Right cardiac atrium (tissue), 5 donors: ENCODE results near the gene ZBTB38. TPM values are rescaled to one million over a fixed set of nuclear protein-coding genes. Genes with fewer than 3 reads are reported as not detected.

Source experiments
- ATAC-seq, 2 donors: fragments of 200-7000 bp; cut with Tn5 transposase; one replicate each; pipeline versions ENCODE4 v1.8.0 to v1.9.1; 2020; ENCODE audit warnings: moderate library complexity in 2 of 2, mild to moderate bottlenecking in 1 of 2
- DNase-seq, 3 donors: peaks; one replicate each; pipeline ENCODE4 v3.0.0-alpha.2; 2020
- H3K27ac ChIP-seq: one replicate; pipeline ENCODE4 v1.5.1; 2013; ENCODE audit warnings: mild to moderate bottlenecking, low read length, control low read depth, moderate library complexity
- H3K27me3 ChIP-seq: one replicate; pipeline ENCODE4 v1.6.1; 2013; ENCODE audit not compliant: control insufficient read depth, insufficient read depth
- H3K4me1 ChIP-seq: one replicate; pipeline ENCODE4 v1.6.1; 2013; ENCODE audit warnings: low read length; ENCODE audit not compliant: control insufficient read depth, insufficient read depth
- H3K4me3 ChIP-seq: one replicate; pipeline ENCODE4 v1.5.1; 2013; ENCODE audit warnings: low read length, control low read depth
- H3K9me3 ChIP-seq: one replicate; pipeline ENCODE4 v1.6.1; 2013; ENCODE audit warnings: low read length; ENCODE audit not compliant: control insufficient read depth
- WGBS: extraction: QIAGEN DNeasy Blood & Tissue Kit; methylation state at CpG from one replicate; pipeline ENCODE4 v1.1.7; 2013; 5-methylcytosine and 5-hydroxymethylcytosine counted together
- intact Hi-C, 4 donors: fragments of 100-400 bp; cut with DNase I; formaldehyde crosslinking; loops; one replicate each; pipeline versions ENCODE4 v1.11.0 to v1.14.0; 2022 to 2023
- polyA plus RNA-seq: library from polyadenylated mRNA; stranded (reverse); fragments of 200-250 nt; gene quantifications from one replicate; pipeline ENCODE4 v1.2.3, GENCODE V29; 2013
- total RNA-seq, 4 donors: library from RNA; stranded (reverse); fragmentation: NEBNext Ultra II Directional; extraction: Animal tissue kit (Norgen Biotek cat#: 25700); gene quantifications; one replicate each; pipeline ENCODE4 v1.2.1, GENCODE V29; 2021
- donor health status: healthy with polysubstance abuse.
- donor health status: DM: no; HTN: yes; CAD: no.
- donor health status: DM: no; HTN: no; CAD: no.
- donor health status: DM: no; HTN: yes; CAD: no; lungs with severe emphysema.
- donor health status: DM: yes; HTN: yes; CAD: no.

The ZBTB38 gene
- total and polyA plus RNA-seq, 5 donors, result 14.6 to 76.9 (median 71.5) TPM

DNA sequence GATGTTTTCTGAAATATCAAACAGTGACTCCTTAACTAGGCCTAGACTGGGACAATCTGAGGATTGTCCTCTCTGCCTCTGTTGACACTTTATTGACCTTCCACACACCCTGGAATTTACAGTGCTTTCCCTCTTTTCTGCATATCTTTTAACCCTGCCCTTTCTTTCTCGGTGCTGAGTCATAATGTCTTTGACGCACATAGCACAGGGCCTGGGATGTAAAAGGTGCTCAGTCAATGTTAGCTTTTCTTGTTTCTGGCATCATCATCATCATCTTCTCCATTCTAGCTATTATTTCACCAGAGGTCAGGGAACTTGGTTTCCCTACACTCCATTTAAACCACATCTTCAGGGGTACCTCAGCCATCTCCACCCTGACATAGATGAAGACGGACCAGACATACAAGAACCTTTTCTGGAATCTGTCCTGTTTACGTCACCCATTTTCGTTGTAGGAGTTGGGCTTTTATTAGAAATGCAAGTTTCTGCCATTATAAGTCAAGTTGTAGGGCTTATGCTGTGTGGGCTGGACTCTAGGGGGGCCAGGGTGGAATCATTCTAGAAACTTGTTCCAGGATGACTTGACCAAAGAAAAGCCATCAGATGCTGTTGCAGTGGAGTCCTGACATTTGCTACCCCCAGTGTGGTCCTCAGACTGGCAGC is 46.6 kb downstream of the ZBTB38 start:
- 90% methylated on average over 5 of the region's 5 CpGs for WGBS
- no peaks in the 10 kb centered on the region for H3K27me3 ChIP-seq
- intact Hi-C loops, result no loop called here
- peak overlapping the region; percentile 68 for H3K27ac ChIP-seq
- peaks cover 42% of the 10 kb centered on the region for H3K4me1 ChIP-seq
- no peak overlapping the region for H3K4me3 ChIP-seq
- ATAC-seq (no peak), DNase-seq (no peak)
- no peaks in the 10 kb centered on the region for H3K9me3 ChIP-seq

GRCh38 chr3:141415953-141416352 is 47.6 kb downstream of the ZBTB38 start:
- Histone ChIP-seq H3K27ac (peak overlapping the region; percentile 42), H3K27me3 (no peaks in the 10 kb centered on the region), H3K9me3 (no peaks in the 10 kb centered on the region), H3K4me1 (peaks cover 33% of the 10 kb centered on the region), H3K4me3 (no peak overlapping the region)
- 74% methylated on average over 3 of the region's 3 CpGs for WGBS
- ATAC-seq, result no peak
- no peak for DNase-seq
- intact Hi-C loops, result no loop called here

Other genes with a start within 250 kb of the ZBTB38 start
- gene PXYLP1, start 136.7 kb upstream of the ZBTB38 start, total RNA-seq, result 10 to 100 TPM; 10.6 to 15.1 (median 12.3) TPM
- 5.1 TPM for gene PXYLP1, start 136.7 kb upstream of the ZBTB38 start, polyA plus RNA-seq
- gene RASA2, start 118.5 kb downstream of the ZBTB38 start, total RNA-seq, result 1 to 10 TPM; 4.7 to 6.6 (median 6.0) TPM
- gene RASA2, start 118.5 kb downstream of the ZBTB38 start, polyA plus RNA-seq, result 2.1 TPM